ENCODE results near the gene CADPS.

The CADPS gene

DNA sequence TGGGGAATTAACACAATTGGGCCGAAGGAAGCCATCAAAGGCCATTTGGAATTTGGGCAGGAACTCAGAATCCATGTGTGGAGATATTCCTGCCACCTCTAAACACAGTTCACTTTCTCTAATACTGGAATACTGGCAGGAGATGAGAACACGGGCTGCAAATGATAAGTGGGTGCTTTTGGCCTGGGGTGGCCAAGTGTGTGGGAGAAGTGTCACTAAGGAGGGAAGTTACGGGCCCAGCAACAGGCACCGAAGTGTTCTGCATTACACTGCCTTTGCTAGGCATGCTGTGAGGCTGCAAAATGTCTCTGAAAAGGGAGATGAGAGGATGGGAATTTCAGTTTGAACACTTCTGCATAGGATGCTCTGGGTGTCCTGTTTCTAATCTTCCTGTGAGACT lies 412.4 kb downstream of the CADPS start:
- FAIRE-seq (no peak), DNase-seq (ENCODE audit: insufficient read length, low spot score) (no peak)

DNA sequence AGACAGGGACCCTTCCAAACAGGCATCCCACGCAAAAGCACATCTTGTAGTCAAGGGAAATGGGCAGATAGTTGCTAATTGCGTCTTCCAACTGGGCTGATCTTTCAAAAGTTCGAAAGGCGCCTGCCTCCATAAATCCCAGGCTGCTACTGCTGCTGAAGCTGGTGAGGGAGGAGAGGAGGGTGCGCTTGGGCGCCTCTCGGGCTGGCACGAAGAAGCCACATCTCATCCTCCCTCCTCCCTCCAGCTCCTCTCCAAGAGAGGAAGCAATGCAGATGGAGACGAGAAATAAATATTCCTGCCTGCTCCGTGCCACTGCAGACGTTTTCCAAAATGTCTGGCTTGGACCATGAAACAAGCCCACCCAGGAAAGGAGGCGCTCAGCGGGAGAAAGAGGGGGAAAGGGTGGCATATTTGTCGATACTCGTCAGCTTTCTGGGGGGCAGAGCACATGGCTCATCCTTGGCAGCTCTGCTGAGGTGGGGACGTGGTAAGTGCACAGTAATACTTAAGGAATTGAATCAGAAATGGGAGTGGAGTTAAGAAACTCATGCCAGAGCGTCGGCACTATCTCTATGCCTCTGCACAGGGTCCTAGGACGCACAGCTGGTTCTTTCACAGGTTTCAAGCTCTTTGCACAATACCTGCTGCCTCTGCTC lies 413.0 kb downstream of the CADPS start:
- no peak for FAIRE-seq
- no peak for DNase-seq (ENCODE audit: insufficient read length, low spot score)

DNA sequence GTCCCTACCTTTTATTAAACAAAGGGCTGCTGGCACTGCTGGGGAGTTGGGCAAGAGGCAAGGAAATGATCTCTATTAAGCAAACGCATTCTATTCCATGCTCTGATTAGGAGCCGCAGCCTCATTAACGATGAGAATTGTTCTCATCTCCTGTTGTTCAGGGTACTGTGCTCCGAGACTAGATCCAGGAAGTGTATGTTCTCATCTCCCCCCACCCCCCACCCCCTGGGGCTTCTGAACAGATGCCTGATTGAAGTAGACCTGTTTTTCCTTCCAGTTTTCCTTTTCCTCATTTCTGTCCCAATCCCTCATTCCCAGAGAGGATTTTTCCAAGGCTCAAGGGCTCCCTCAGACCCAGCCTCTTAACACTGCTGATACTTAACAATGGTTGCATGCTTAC lies 420.3 kb downstream of the CADPS start:
- no peak for FAIRE-seq
- DNase-seq (ENCODE audit: insufficient read length, low spot score): no peak

DNA sequence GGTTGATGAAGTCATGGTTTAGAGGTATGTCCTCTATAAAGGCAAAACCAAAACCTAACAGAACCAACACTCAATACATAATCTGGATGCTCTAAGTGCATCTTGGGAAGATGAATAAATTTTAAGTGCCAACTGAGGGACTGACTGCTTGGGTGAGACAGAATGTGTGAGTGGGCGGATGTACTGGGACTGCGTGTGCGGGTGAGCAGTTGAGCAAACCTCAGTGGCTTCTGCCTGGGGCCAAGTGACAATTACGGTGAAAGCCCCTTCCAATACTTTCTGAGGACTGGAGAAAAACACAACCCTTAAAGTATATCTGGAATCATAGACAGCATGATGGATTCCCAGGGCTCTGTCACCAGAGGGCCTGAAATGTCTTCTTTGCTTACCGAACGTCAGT lies 421.8 kb downstream of the CADPS start:
- DNase-seq (ENCODE audit: insufficient read length, low spot score): no peak
- no peak for FAIRE-seq

DNA sequence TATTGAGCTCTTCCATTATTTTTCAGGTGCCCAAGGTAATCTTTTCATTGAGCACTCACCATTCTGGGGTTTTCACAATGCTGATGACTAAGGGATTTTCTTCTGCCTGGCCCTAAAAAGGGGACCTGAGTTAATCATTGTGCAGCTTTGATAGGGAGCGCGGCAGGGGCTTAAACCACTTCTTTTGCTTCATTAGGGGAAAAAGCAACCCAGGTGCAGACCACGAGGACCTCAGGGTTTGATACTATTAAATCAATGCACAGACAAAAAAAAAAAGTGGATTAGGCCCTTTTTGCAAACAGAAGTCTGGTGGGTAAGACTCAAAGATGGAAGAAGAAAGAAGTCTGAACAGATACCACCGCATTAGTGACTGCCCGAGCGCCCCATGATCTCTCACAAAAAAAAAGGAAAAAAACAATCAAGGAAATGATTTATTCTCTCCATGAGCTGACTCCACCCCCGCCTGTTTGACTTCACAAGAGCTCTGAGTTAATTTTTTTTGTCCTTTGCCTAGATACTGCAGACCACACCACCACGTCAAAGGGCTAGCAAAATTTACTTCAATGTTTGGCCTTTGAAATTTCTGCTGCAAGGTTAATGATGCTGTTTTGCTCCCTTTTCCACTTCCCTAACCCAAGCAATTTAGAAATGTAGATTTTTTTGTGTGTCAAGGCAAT lies 423.9 kb downstream of the CADPS start:
- DNase-seq (ENCODE audit: insufficient read length, low spot score) (no peak), FAIRE-seq (no peak)

DNA sequence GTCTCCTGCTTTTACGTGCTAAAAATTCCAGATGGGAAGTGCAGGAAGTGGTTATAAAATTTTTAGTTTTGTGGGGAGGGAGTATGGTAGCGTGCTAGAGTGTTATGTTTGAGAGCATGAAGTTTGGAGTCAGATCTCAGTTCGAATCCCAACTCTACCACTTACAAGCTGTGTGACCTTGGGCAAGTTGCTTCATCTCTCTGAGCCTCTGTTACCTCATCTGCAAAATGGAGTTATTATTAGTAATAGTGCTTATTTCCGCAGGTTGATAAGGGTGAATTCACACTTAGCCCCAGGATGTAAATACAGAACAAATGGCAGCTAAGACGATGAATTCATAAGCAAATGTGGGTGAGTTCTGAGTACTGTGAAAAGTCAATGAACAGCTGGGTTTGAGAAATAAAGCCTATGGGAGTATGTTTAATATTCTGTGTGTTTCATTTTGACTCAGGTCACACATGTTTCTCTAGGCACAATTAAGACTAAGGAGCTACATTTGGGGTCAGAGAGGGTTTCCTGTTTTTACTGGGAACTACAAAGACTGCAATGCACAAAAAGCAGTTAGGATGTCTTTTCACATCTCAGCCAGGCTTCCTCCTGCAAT lies 428.8 kb downstream of the CADPS start:
- no peak for DNase-seq (ENCODE audit: insufficient read length, low spot score)

DNA sequence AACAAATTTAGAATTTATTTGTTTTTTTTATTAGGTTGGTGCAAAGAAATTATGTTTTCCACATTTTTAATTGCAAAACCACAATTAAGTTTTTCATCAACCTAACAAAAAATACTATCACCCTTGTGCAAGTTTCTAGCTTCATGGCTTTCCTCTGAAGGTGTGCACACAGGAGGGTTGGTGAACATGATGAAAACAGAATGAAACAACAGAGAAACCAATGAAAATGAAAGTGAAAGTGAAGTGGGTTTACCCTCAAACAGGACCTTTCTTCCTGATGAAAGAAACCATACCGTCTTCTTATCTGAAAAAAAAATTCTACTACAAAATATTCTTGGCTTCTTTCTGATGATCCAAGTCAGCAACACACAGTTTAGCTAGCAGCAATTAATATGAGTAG lies 429.9 kb downstream of the CADPS start:
- FAIRE-seq: no peak
- DNase-seq (ENCODE audit: insufficient read length, low spot score): peak; percentile 5

More for the DNA sequence above, 428.8 kb downstream of the CADPS start:
- FAIRE-seq: no peak

DNA sequence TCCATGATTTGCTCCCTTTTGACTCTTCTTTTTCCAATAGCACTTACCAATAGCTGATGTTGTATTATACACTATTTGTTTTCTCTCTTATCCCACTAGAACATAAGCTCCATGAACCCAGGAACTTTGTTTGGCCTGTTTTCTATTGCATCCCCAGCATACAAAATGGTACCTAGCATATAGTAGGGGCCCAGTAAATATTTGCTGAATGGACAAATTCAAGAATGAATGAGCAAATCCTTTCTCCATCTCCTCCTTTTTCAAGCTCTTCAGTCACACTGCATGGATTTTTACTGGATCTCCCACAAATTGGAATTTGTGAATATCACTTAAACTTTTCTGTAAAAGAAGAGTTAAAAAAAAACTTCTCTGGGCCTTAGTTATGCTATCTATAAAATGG lies 435.2 kb downstream of the CADPS start:
- DNase-seq (ENCODE audit: insufficient read length, low spot score) (no peak), FAIRE-seq (no peak)

DNA sequence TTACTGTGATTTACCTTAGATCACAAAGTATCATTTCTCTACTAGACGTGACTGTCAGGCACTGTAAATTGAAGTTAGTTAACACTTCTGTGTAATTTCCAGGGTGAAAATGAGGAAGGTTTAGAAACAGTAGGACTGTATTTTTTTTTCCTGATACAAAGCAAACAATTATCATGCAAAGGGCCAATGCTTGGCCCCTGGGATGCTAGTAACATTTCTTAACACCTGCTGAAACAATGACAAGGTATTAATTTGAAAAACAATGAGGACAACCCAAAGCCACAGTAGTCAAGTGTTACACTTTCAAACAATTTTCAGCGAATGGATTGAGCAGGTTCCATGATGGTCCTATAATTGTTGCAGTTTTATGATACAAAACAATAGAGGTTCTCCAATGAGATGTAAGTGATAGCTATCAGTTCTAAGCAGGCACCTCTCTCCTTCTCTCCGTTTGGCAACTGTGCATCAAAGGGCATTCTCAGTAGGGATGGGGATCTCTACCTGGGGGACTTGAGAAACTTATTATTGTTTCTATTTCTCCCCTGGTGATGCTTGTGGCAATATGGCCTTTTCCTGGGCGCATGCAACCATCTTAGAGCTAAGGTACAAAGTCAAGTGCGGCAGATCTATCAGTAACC lies 435.9 kb downstream of the CADPS start:
- FAIRE-seq: no peak
- DNase-seq (ENCODE audit: insufficient read length, low spot score): no peak

DNA sequence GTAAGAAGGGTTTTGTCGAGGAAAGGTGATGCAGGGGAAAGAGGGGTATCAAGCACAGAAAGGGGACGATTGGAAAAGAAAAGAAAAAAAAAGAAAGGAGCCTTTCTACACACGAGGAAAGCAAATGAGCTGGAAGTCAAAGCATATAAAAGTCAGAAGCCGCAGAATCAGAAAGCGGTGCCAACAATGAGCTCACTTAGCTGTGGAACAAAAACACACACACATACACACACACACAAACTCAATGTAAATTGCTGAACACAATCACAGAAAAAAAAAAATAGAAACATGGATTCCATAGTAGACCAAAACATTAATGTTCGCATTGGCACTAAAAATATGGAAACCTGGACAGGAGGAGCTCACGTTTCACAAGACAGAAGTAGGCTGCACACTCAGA lies 438.4 kb downstream of the CADPS start:
- DNase-seq (ENCODE audit: insufficient read length, low spot score) (no peak), FAIRE-seq (no peak)

DNA sequence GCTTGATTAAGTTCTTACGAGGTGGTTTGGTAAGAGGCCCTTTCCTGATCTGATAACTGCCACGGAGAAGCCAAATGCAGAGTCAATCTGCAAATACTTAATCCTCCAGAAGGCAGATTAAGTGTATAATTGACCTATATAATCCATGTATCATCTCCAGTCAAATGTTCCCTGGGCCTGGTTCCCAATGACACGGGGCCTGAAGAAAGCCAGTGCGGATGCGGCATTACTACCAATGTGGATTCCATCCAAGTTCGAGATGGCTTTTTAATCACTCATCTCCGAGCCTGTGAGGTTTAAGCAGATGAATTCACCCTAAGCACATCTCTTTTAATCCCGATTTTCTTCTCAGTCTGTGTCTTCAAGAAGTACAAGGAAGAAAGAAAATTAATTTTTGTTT lies 441.8 kb downstream of the CADPS start:
- no peak for FAIRE-seq
- DNase-seq (ENCODE audit: insufficient read length, low spot score): no peak

DNA sequence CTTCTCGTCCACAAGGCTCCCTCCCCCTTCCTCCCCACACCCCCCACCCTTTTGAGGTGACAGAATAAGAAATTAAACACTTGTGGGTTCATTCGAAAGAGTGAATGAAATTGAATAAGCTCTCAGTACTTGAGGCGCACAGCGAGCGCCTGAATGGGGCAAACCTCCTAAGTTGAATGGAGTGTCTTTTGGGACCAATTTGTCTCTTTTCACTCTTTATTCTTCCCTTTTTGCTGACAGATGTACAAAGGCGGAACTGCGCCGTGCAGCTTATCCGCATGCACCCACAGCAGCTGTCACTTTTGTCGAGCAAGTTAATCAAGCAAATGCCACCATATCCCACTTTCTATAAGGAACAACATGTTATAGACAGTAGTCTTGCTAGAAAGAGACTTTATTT lies 454.0 kb downstream of the CADPS start:
- no peak for DNase-seq (ENCODE audit: insufficient read length, low spot score)
- no peak for FAIRE-seq

DNA sequence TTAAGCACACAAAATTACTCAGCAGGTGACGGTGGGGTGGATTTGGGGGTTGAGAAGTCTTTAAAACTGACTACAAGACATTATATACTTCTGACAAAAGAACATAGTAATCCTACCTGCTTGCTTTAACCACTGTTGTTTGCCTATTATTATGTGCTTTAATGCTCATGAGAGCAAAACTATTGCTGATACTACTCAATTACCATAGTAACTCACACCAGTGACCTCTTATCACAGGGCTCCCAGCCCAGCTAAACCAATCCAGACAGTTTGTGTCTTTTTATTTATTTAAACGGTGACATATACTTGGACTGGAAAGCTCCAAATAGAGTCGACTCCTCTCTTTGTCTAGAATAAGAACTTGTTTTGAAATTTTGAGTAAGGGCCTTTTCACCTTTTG lies 459.1 kb downstream of the CADPS start:
- no peak for DNase-seq (ENCODE audit: insufficient read length, low spot score)
- no peak for FAIRE-seq

DNA sequence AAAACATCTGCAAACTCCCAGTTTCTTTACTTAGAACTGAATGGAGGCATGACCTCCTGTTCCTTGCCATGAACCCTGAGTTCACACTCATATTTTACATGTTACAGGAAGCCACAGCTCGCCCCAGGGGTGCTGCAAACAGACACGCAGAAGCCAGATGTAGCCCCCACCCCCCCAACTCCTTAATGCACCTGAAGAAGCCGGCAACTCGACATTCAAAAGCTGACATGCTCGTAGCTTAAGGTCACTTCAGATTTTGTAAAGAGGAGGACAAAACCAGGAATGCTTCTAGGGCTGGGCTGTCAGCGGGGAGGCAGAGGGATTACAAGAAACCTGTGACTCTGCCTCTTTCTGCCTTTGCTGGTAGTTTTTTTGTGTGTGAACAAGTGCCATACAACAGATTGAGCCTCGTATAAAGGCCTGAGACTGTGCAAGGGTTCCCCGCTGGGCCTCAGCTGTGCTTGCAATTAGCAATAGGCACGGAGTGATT lies 459.9 kb downstream of the CADPS start:
- DNase-seq (ENCODE audit: insufficient read length, low spot score): no peak
- no peak for FAIRE-seq

DNA sequence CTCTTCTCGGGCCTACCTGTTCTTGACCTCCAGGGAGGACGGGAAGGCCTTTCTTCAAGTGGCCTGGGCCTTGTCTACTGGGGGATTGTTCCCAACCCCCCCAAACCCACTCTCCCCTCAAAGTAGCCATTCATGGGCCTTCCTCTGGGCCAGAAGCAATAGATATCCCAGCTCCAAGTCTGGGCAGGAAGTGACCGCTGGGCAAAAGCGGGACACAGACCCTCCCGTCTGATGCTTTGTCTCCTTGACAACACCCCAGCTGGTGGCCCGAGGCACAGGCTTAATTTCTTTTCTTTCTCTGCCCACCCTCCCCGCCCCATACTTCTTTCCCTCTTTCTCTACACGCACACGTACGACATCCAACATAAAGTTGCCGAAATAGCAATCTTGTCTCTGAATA lies 460.4 kb downstream of the CADPS start:
- DNase-seq (ENCODE audit: insufficient read length, low spot score) (no peak), FAIRE-seq (no peak)

DNA sequence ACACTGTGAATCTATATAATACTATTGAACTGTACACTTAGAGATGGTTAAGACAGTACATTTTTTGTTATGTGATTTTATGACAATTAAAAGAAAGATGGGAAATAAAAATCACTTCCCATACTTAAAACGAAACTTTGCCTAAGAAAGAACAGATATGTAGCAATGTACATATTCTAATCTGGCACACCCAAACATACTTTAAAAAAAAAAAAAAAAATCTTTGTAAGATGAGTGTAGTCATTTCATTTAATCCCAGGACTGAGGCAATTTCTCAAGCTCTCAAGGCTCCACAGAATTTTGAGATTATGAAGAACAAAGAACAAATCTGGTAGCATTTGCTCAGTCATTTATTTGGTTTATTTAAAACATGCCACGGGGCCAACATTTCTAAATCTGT lies 461.5 kb downstream of the CADPS start:
- FAIRE-seq (no peak), DNase-seq (ENCODE audit: insufficient read length, low spot score) (no peak)

DNA sequence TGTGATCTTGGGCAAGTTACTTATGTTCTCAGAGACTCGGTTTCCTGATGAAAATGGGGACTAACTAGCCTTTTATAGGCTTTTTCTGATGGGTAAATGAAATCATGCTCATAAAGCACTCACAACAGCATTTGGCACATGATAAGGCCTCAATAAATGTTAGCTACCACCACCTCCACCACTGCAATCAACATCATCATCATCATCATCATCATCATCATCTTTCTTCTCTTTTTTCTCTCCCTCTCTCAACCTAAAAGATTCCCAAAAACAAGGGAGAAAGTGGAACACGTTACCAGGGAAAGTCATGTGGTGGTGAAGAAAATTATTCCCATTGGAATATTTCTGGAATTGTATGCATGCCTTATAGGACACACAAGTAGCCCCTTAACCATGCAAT lies 468.3 kb downstream of the CADPS start:
- FAIRE-seq (no peak), DNase-seq (ENCODE audit: insufficient read length, low spot score) (no peak)

DNA sequence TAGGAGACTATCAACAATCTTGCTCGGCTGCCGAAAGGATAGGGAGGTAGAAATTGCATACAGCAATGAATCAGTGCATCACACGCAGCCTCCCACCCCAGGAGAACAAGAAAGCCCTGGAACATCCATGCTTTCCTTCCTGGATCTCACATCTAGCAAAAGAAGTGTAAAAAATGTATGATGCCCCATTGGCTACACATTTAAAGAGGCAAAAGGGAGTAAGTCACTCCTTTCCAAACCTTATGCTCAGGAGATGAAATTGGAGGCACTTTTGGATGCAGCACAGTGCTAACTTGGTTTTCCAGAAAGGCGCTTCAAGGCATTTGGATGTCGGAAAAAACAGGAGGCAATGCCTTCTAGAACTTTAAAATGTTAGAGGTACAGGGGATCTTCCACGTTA lies 469.6 kb downstream of the CADPS start:
- FAIRE-seq (no peak), DNase-seq (ENCODE audit: insufficient read length, low spot score) (no peak)

DNA sequence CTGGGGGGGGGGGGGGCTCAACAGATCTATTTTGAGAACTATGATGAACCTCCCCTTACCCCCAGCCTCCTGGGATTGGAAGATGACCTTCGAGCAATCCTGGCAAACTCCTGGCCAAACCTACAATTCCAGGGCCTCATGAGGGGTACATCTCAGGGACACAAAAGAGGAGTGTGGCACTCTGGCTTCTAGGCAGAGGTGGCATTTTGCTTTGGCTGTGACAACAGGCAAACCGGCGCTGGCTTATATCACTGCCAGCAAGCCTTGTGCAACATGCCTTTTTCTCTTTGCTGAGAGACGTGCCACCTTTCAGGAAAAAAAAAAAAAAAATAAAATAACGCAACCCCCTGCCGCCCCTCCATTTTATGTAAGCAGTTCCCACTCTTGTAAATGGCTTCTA lies 470.1 kb downstream of the CADPS start:
- no peak for FAIRE-seq
- DNase-seq (ENCODE audit: insufficient read length, low spot score): no peak

DNA sequence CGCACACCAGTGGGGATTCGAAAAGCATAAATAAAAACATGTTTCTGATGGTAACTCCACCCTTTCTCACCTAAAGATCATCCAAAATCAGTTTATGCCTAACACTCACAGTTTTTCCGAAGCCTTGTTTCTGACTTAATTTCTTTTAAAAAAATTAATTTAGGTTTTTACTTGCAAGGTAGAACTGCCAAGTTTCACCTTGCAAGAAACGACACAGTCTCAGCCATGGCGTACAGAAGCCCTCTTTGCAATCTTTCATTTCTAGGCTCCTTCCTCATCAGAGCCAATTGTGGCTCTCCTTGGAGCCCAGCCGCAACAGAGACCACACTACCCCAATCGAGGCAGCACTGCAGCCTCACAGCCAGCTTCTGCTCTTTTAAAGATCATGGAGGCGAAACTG lies 470.9 kb downstream of the CADPS start:
- DNase-seq (ENCODE audit: insufficient read length, low spot score) (no peak), FAIRE-seq (no peak)

DNA sequence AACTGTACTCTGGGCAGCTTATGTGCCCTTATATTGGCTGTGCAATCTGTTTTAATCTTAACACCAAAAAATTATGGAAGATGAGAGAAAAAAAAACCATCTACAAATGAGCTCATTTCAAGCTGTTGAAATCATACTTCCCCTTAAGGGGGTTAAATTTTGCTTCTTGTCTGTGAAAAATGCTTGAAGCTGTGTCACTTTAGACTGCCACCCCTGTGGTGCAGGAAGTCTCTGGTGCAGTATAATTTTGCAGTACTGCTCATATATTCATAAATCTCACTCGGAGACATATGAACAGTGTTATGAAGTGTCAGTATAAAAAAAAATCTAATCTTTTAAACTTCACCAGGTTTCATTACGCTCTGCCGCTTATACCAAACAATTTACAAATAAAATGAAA lies 471.5 kb downstream of the CADPS start:
- DNase-seq (ENCODE audit: insufficient read length, low spot score): no peak

More for the DNA sequence above, 471.5 kb downstream of the CADPS start:
- FAIRE-seq: no peak
